T-cell (primary cell): ENCODE results near the gene SMAD3. TPM values are rescaled to one million over a fixed set of nuclear protein-coding genes. Genes with fewer than 3 reads are reported as not detected.

ENCODE experiments used
- ATAC-seq, 4 experiments: fragments of 200-7000 bp in 3 of 4; fragments of 150-1000 bp in 1 of 4; cut with Tn5 transposase; replicated peaks in 1 of 4; 1 replicate in 3 of 4; 2 replicates in 1 of 4; pipeline ENCODE4 v1.10.0; 2021; ENCODE audit warnings: moderate library complexity in 3 of 4, mild to moderate bottlenecking in 2 of 4, moderate number of reproducible peaks in 1 of 4
- CTCF ChIA-PET, 2 donors: fragments of 300-600 bp; sonication (Branson Sonifier 250); formaldehyde crosslinking; loops; one replicate each; lab custom pipeline; 2022; ENCODE audit warnings: antibody characterized with exemption in 2 of 2; lab: Charles Lee
- POLR2A ChIA-PET, 2 donors: fragments of 300-600 bp; sonication (Branson Sonifier 250); formaldehyde crosslinking; loops; one replicate each; lab custom pipeline; 2022; ENCODE audit warnings: antibody characterized with exemption in 2 of 2; lab: Charles Lee
- DNase-seq, 35 experiments: peaks; one replicate each; pipeline versions ENCODE4 v3.0.0 to v3.0.0-alpha.2; 2013 to 2023
- H3K27ac ChIP-seq: one replicate; pipeline ENCODE4 v1.5.1; 2013; ENCODE audit warnings: low read length
- H3K27me3 ChIP-seq, 2 experiments: replicated peaks in 1 of 2; 1 replicate in 1 of 2; 2 replicates in 1 of 2; pipeline versions ENCODE4 v1.6.1 to v1.7.0; 2013; ENCODE audit warnings: low read length in 1 of 2, mixed read lengths in 1 of 2; ENCODE audit not compliant: control insufficient read depth in 2 of 2, insufficient read depth in 2 of 2; ENCODE audit errors: extremely low read depth in 1 of 2
- H3K36me3 ChIP-seq, 2 donors: 1 replicate in 1 of 2; 2 replicates in 1 of 2; pipeline versions ENCODE4 v1.6.1 to v1.7.0; 2013; ENCODE audit warnings: low read length in 1 of 2; ENCODE audit not compliant: control insufficient read depth in 2 of 2, insufficient read depth in 1 of 2; ENCODE audit errors: extremely low read depth in 1 of 2
- H3K4me1 ChIP-seq, 2 experiments: 1 replicate in 1 of 2; 2 replicates in 1 of 2; pipeline versions ENCODE4 v1.6.1 to v1.7.0; 2013; ENCODE audit warnings: low read length in 2 of 2, mixed read lengths in 1 of 2; ENCODE audit not compliant: insufficient read depth in 2 of 2, control insufficient read depth in 1 of 2; ENCODE audit errors: extremely low read depth in 1 of 2
- H3K4me3 ChIP-seq, 2 donors: 1 replicate in 1 of 2; 2 replicates in 1 of 2; pipeline versions ENCODE4 v1.5.1 to v1.7.0; 2013; ENCODE audit warnings: mild to moderate bottlenecking in 2 of 2, low read length in 1 of 2, moderate library complexity in 1 of 2; ENCODE audit not compliant: control insufficient read depth in 1 of 2; ENCODE audit errors: extremely low read depth in 1 of 2
- H3K9me3 ChIP-seq: 2 replicates; pipeline ENCODE4 v1.7.0; 2013
- H3K27ac Mint-ChIP-seq, 2 donors: one replicate each; pipeline ENCODE4 v1.8.0; 2020 to 2021; ENCODE audit warnings: mild to moderate bottlenecking in 2 of 2, mixed read lengths in 2 of 2
- H3K27me3 Mint-ChIP-seq, 2 donors: one replicate each; pipeline ENCODE4 v1.8.0; 2021 to 2022; ENCODE audit warnings: mixed read lengths in 2 of 2
- H3K36me3 Mint-ChIP-seq: one replicate; pipeline ENCODE4 v1.8.0; 2021; ENCODE audit warnings: mixed read lengths
- H3K4me1 Mint-ChIP-seq, 3 donors: one replicate each; pipeline ENCODE4 v1.8.0; 2020 to 2022; ENCODE audit warnings: mixed read lengths in 3 of 3, mild to moderate bottlenecking in 1 of 3
- H3K4me3 Mint-ChIP-seq, 3 donors: one replicate each; pipeline ENCODE4 v1.8.0; 2020 to 2022; ENCODE audit warnings: mild to moderate bottlenecking in 3 of 3, mixed read lengths in 3 of 3, moderate library complexity in 3 of 3
- H3K9me3 Mint-ChIP-seq, 3 donors: one replicate each; pipeline ENCODE4 v1.8.0; 2020 to 2022; ENCODE audit warnings: mixed read lengths in 3 of 3
- WGBS: methylation state at CpG from one replicate; pipeline ENCODE4 v1.1.5; 2013; ENCODE audit warnings: missing lambda C conversion rate; ENCODE audit not compliant: insufficient coverage; 5-methylcytosine and 5-hydroxymethylcytosine counted together
- total RNA-seq, 35 experiments: library from RNA in 6 of 35; stranded (reverse) in 6 of 35; fragments of 120-200 nt in 1 of 35; gene quantifications; one replicate each; pipeline versions ENCODE4 v1.2.1 to v1.2.4 and lab custom pipeline; 2013 to 2026

The SMAD3 gene
- total RNA-seq, 5 donors from 2014 or later (not counting 1 experiment from before 2014, with no cell fraction given): 55.4 to 159 (median 110) TPM

DNA sequence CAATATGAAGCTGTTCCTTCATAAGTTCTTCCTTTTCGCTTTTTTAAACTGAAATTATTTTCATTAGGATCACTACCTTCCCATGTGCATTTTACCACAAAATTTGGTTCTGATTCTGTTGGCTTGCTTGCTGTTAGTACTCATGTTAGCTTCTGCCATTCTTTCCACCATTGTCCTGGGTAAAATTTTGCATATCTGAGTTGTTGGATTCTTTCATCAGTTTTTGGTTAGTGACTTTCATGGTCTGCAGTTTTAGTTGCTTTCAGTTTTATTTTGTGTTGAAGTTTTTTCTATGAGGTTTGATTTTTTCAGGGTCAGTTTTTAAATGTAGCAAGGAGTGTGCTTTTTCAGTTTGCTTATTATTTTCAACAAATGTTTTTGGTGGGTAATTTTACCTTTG is 71.9 kb downstream of the SMAD3 start:
- H3K9me3 ChIP-seq: no peaks in the 10 kb centered on the region
- no CpG with 5 or more reads among the region's 1 CpG for WGBS
- ATAC-seq (no peak), DNase-seq (no peak)
- H3K4me1 Mint-ChIP-seq: peaks cover 81 to 98% (median 93%) of the 10 kb centered on the region in 3 donors
- H3K4me3 Mint-ChIP-seq: peak overlapping the region; percentile 4 to 41 (median 19)
- H3K9me3 Mint-ChIP-seq: no peaks in the 10 kb centered on the region
- ChIA-PET CTCF (no interaction called here), POLR2A (no interaction called here)
- H3K27ac ChIP-seq: peak overlapping the region; percentile 64
- H3K4me3 ChIP-seq: no peak overlapping the region
- no peaks in the 10 kb centered on the region for H3K36me3 ChIP-seq
- H3K27ac Mint-ChIP-seq: peak overlapping the region; percentile 85 to 86
- H3K27me3 ChIP-seq: no peaks in the 10 kb centered on the region
- peaks cover 11% of the 10 kb centered on the region for H3K36me3 Mint-ChIP-seq
- H3K4me1 ChIP-seq: peaks cover 21 to 83% of the 10 kb centered on the region in 2 experiments
- no peaks in the 10 kb centered on the region for H3K27me3 Mint-ChIP-seq

DNA sequence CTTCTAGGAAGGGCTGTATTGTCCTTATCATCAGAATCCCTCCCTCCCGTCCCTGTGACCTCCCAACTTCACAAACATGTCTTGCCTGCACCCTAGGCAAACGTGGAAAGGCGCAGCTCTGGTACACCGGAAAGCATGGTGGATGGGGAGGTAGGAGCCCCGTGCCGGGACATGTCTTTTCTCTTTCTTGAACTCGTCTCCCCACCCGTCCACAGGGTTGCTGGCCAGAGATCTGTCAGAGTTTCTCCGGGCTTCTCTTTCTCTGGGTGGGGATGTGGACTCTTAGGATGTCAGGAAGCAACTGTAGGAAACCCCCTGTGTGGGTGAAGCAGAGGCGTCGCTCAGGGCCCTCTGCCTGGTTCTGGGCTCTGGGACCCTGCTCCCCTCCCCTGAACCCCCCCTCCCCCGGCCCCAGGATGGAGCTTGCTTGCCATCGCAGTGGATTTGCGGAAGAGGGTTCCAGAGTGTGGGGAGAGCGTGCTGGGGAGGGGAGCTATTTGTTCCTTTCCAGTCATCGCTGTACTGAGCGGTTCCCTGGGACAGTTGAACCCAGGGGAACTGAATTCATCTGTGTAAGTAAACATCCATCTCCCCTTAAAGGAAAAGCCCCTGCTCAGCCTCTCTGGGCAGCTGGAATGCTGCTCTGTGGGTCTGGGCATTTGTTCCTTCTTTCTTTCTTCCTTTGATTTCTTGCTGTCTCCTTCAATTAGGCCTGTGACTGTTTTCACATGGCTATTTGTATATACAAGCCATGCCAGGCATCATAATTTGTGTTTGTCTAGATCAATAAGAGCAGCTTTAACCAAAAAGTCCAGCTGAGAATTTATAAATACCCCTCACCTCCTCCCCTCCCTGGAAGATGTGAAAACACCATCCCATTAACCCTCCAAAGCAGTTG is 72.8 kb downstream of the SMAD3 start:
- WGBS: no CpG with 5 or more reads among the region's 17 CpGs
- ChIA-PET POLR2A (no interaction called here), CTCF (interaction anchor here in 1 of 2 donors (0.6 kb wide), 2 partner anchors 94 to 1131 kb away, joined by 4 to 5 read pairs; no protein-coding TSS in a partner anchor)
- no peaks in the 10 kb centered on the region for H3K27me3 ChIP-seq
- H3K36me3 Mint-ChIP-seq: peaks cover 11% of the 10 kb centered on the region
- peak overlapping the region; percentile 64 for H3K27ac ChIP-seq
- no peaks in the 10 kb centered on the region for H3K27me3 Mint-ChIP-seq
- no peaks in the 10 kb centered on the region for H3K36me3 ChIP-seq
- peak in 1 of 35 experiments; percentile 7 for DNase-seq
- no peaks in the 10 kb centered on the region for H3K9me3 ChIP-seq
- ATAC-seq: no peak
- H3K4me3 Mint-ChIP-seq: no peak overlapping the region
- H3K4me1 Mint-ChIP-seq: peaks cover 80 to 98% (median 93%) of the 10 kb centered on the region in 3 donors
- H3K4me3 ChIP-seq: no peak overlapping the region
- H3K4me1 ChIP-seq: peaks cover 18 to 81% of the 10 kb centered on the region in 2 experiments
- peak overlapping the region; percentile 63 to 85 for H3K27ac Mint-ChIP-seq
- H3K9me3 Mint-ChIP-seq: no peaks in the 10 kb centered on the region

GRCh38 chr15:67138891-67139855 is 73.8 kb downstream of the SMAD3 start:
- Histone ChIP-seq H3K36me3 (no peaks in the 10 kb centered on the region), H3K27me3 (no peaks in the 10 kb centered on the region), H3K27ac (no peak overlapping the region), H3K9me3 (no peaks in the 10 kb centered on the region), H3K4me3 (no peak overlapping the region), H3K4me1 (peaks cover 14 to 77% of the 10 kb centered on the region in 2 experiments)
- DNase-seq: no peak
- ChIA-PET CTCF (interaction anchor here in 1 of 2 donors (0.5 kb wide), 1 partner anchor 16 kb away, joined by 4 read pairs; no protein-coding TSS in a partner anchor), POLR2A (no interaction called here)
- peak overlapping the region in 1 of 2 donors; percentile 63 for H3K27ac Mint-ChIP-seq
- 100% methylated on average over 3 of the region's 11 CpGs for WGBS
- peaks cover 11% of the 10 kb centered on the region for H3K36me3 Mint-ChIP-seq
- H3K4me1 Mint-ChIP-seq: peaks cover 79 to 98% (median 89%) of the 10 kb centered on the region in 3 donors
- ATAC-seq: no peak
- H3K27me3 Mint-ChIP-seq: no peaks in the 10 kb centered on the region
- H3K4me3 Mint-ChIP-seq: no peak overlapping the region
- H3K9me3 Mint-ChIP-seq: no peaks in the 10 kb centered on the region

- 62% methylated on average over 7 of the region's 9 CpGs for WGBS
- H3K27ac ChIP-seq: no peak overlapping the region
- DNase-seq: no peak
- H3K9me3 Mint-ChIP-seq: no peaks in the 10 kb centered on the region
- ATAC-seq: no peak
- ChIA-PET CTCF (interaction anchor here in 1 of 2 donors (0.7 kb wide), 1 partner anchor 49 kb away, joined by 3 read pairs; no protein-coding TSS in a partner anchor), POLR2A (interaction anchor here in 1 of 2 donors (0.5 kb wide), 1 partner anchor 11 kb away, joined by 5 read pairs; no protein-coding TSS in a partner anchor)
- H3K4me3 Mint-ChIP-seq: no peak overlapping the region
- no peaks in the 10 kb centered on the region for H3K27me3 Mint-ChIP-seq
- H3K27ac Mint-ChIP-seq: peak overlapping the region in 1 of 2 donors; percentile 70
- no peaks in the 10 kb centered on the region for H3K9me3 ChIP-seq
- H3K4me1 Mint-ChIP-seq: peaks cover 79 to 97% (median 89%) of the 10 kb centered on the region in 3 donors
- H3K27me3 ChIP-seq: no peaks in the 10 kb centered on the region
- peaks cover 11% of the 10 kb centered on the region for H3K36me3 Mint-ChIP-seq
- no peak overlapping the region for H3K4me3 ChIP-seq
- H3K4me1 ChIP-seq: peaks cover 17 to 75% of the 10 kb centered on the region in 2 experiments
- H3K36me3 ChIP-seq: no peaks in the 10 kb centered on the region
Measured at GRCh38 chr15:67140078-67140833, 74.9 kb downstream of the SMAD3 start.

GRCh38 chr15:67142092-67142766 is 76.8 kb downstream of the SMAD3 start:
- H3K27ac ChIP-seq: no peak overlapping the region
- Mint-ChIP-seq H3K9me3 (no peaks in the 10 kb centered on the region), H3K36me3 (peaks cover 5% of the 10 kb centered on the region), H3K4me3 (no peak overlapping the region), H3K4me1 (peaks cover 80 to 97% (median 90%) of the 10 kb centered on the region in 3 donors), H3K27me3 (no peaks in the 10 kb centered on the region), H3K27ac (peak overlapping the region in 1 of 2 donors; percentile 22)
- no peak overlapping the region for H3K4me3 ChIP-seq
- no peaks in the 10 kb centered on the region for H3K9me3 ChIP-seq
- DNase-seq (no peak), ATAC-seq (no peak)
- H3K27me3 ChIP-seq: no peaks in the 10 kb centered on the region
- CTCF ChIA-PET: no interaction called here
- 100% methylated on average over 3 of the region's 7 CpGs for WGBS
- POLR2A ChIA-PET: interaction anchor here in 1 of 2 donors (0.6 to 1.1 kb wide), 2 partner anchors 16 to 83 kb away, joined by 3 to 18 read pairs; no protein-coding TSS in a partner anchor
- peaks cover 28 to 77% of the 10 kb centered on the region in 2 experiments for H3K4me1 ChIP-seq
- H3K36me3 ChIP-seq: no peaks in the 10 kb centered on the region
